ENCODE results near the gene SLC35D1. TPM values are rescaled to one million over a fixed set of nuclear protein-coding genes. Genes with fewer than 3 reads are reported as not detected.

Gene SLC35D1
- total RNA-seq, 4 donors from 2014 or later = 7.7 to 13.4 (median 9.2) TPM

GRCh38 chr1:67061266-67061665 lies 7.3 kb upstream of the SLC35D1 start:
- TF ChIP-seq, protein P1, sequence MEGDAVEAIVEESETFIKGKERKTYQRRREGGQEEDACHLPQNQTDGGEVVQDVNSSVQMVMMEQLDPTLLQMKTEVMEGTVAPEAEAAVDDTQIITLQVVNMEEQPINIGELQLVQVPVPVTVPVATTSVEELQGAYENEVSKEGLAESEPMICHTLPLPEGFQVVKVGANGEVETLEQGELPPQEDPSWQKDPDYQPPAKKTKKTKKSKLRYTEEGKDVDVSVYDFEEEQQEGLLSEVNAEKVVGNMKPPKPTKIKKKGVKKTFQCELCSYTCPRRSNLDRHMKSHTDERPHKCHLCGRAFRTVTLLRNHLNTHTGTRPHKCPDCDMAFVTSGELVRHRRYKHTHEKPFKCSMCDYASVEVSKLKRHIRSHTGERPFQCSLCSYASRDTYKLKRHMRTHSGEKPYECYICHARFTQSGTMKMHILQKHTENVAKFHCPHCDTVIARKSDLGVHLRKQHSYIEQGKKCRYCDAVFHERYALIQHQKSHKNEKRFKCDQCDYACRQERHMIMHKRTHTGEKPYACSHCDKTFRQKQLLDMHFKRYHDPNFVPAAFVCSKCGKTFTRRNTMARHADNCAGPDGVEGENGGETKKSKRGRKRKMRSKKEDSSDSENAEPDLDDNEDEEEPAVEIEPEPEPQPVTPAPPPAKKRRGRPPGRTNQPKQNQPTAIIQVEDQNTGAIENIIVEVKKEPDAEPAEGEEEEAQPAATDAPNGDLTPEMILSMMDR (IDR thresholded peaks at IDR 0.05) = no peak
- TF ChIP-seq EP300 (IDR thresholded peaks at IDR 0.05) (no peak), POLR2A (IDR thresholded peaks at IDR 0.05) (no peak), POLR2AphosphoS5 (IDR thresholded peaks at IDR 0.05) (no peak)
- H3K27me3 ChIP-seq = no peaks in the 10 kb centered on the region
- 86 to 100% methylated on average over 2 of the region's 2 CpGs for WGBS, 2 donors (ENCODE audit: low coverage in 1 of 2)
- H3K4me1 ChIP-seq = no peaks in the 10 kb centered on the region
- H3K4me3 ChIP-seq = no peak overlapping the region
- ATAC-seq = no peak
- no peaks in the 10 kb centered on the region for H3K9me3 ChIP-seq
- no peaks in the 10 kb centered on the region for H3K36me3 ChIP-seq
- H3K27ac ChIP-seq = no peak overlapping the region

DNA sequence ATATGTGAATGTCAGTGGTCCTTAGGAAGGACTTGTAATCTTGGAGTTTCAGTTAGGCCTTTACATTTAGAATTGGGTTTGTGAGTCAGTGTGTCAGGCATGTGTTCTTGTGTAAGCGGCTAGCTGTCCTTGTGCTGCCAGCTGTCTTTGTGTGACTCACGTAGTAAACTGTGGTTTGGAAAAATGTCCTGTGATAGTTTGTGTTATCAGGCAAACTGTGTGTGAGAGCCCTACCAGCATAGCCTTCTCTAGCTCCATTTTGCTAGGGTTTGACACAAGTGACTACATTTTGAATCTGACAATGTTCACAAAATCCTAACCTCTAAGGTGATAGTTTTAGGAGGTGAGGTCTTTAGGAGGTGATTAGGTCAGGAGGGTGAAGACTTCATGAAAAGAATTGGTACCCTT lies 6.9 kb upstream of the SLC35D1 start:
- Histone ChIP-seq H3K27ac (no peak overlapping the region), H3K4me3 (no peak overlapping the region), H3K4me1 (no peaks in the 10 kb centered on the region), H3K27me3 (no peaks in the 10 kb centered on the region), H3K9me3 (no peaks in the 10 kb centered on the region), H3K36me3 (no peaks in the 10 kb centered on the region)
- TF ChIP-seq EP300 (IDR thresholded peaks at IDR 0.05) (no peak), POLR2AphosphoS5 (IDR thresholded peaks at IDR 0.05) (no peak), POLR2A (IDR thresholded peaks at IDR 0.05) (no peak)
- TF ChIP-seq, protein P1 (IDR thresholded peaks at IDR 0.05) = no peak
- ATAC-seq = no peak
- WGBS, 2 donors (ENCODE audit: low coverage in 1 of 2) = 44 to 61% methylated on average over 1 to 2 of the region's 2 CpGs

GRCh38 chr1:67059346-67059745 lies 5.4 kb upstream of the SLC35D1 start:
- TF ChIP-seq POLR2AphosphoS5 (IDR thresholded peaks at IDR 0.05) (no peak), POLR2A (IDR thresholded peaks at IDR 0.05) (no peak), EP300 (IDR thresholded peaks at IDR 0.05) (no peak)
- TF ChIP-seq, protein P1 (IDR thresholded peaks at IDR 0.05) = no peak
- ATAC-seq = no peak
- Histone ChIP-seq H3K27ac (no peak overlapping the region), H3K27me3 (no peaks in the 10 kb centered on the region), H3K4me3 (no peak overlapping the region), H3K4me1 (no peaks in the 10 kb centered on the region), H3K9me3 (no peaks in the 10 kb centered on the region), H3K36me3 (no peaks in the 10 kb centered on the region)
- 82% methylated on average over 1 of the region's 1 CpG; no CpG with 5 or more reads in 1 of the 2 donors for WGBS, 2 donors (ENCODE audit: low coverage in 1 of 2)

GRCh38 chr1:67058761-67059160 lies 4.8 kb upstream of the SLC35D1 start:
- H3K9me3 ChIP-seq = no peaks in the 10 kb centered on the region
- no peak for ATAC-seq
- no peak overlapping the region for H3K27ac ChIP-seq
- no peak overlapping the region for H3K4me3 ChIP-seq
- 68 to 85% methylated on average over 2 to 3 of the region's 3 CpGs for WGBS, 2 donors (ENCODE audit: low coverage in 1 of 2)
- no peaks in the 10 kb centered on the region for H3K36me3 ChIP-seq
- H3K4me1 ChIP-seq = no peaks in the 10 kb centered on the region
- no peaks in the 10 kb centered on the region for H3K27me3 ChIP-seq
- TF ChIP-seq, protein P1 (IDR thresholded peaks at IDR 0.05) = no peak
- TF ChIP-seq POLR2A (IDR thresholded peaks at IDR 0.05) = no peak
- TF ChIP-seq EP300 (IDR thresholded peaks at IDR 0.05) = no peak
- TF ChIP-seq POLR2AphosphoS5 (IDR thresholded peaks at IDR 0.05) = no peak

- no peaks in the 10 kb centered on the region for H3K4me1 ChIP-seq
- H3K36me3 ChIP-seq = no peaks in the 10 kb centered on the region
- no peak overlapping the region for H3K27ac ChIP-seq
- no peak for ATAC-seq
- H3K9me3 ChIP-seq = no peaks in the 10 kb centered on the region
- 91 to 100% methylated on average over 1 of the region's 1 CpG for WGBS, 2 donors (ENCODE audit: low coverage in 1 of 2)
- no peak overlapping the region for H3K4me3 ChIP-seq
- H3K27me3 ChIP-seq = no peaks in the 10 kb centered on the region
- TF ChIP-seq POLR2A (IDR thresholded peaks at IDR 0.05) = no peak
These were observed 4.3 kb upstream of the SLC35D1 start for GRCh38 chr1:67058242-67058641.

Measured in gastroesophageal sphincter (tissue), 4 donors.